Activated T-helper 9 cell treated with anti-CD3 and anti-CD28 coated beads, Interleukin-2, amount 50 U/mL, for 16 hours (primary cell): ENCODE results near the gene HAO2.
"Not testable (repeated sequence)": the region's sequence is repeated elsewhere in the genome, so short reads cannot be mapped to it uniquely, and the experiment has no call there.

Experiments
- DNase-seq: peaks from one replicate; pipeline ENCODE4 v3.0.0-alpha.2; 2020; ENCODE audit warnings: low read depth

Gene HAO2

GRCh38 chr1:119347858-119348257 lies 20.7 kb upstream of the HAO2 start:
- DNase-seq = no peak

GRCh38 chr1:119348941-119349340 lies 19.6 kb upstream of the HAO2 start:
- DNase-seq = no peak

GRCh38 chr1:119350866-119351265 lies 17.7 kb upstream of the HAO2 start:
- DNase-seq = not testable (repeated sequence)

GRCh38 chr1:119351997-119352396 lies 16.6 kb upstream of the HAO2 start:
- no peak for DNase-seq

- DNase-seq = no peak
Measured at GRCh38 chr1:119353836-119354235, 14.7 kb upstream of the HAO2 start.

GRCh38 chr1:119358636-119359035 lies 9.9 kb upstream of the HAO2 start:
- no peak for DNase-seq

GRCh38 chr1:119359730-119360129 lies 8.9 kb upstream of the HAO2 start:
- DNase-seq = no peak

- no peak for DNase-seq
Measured at GRCh38 chr1:119361205-119361604, 7.4 kb upstream of the HAO2 start.

GRCh38 chr1:119361620-119362344 lies 6.8 kb upstream of the HAO2 start:
- no peak for DNase-seq

GRCh38 chr1:119363162-119363561 lies 5.4 kb upstream of the HAO2 start:
- no peak for DNase-seq

GRCh38 chr1:119364640-119365039 lies 3.9 kb upstream of the HAO2 start:
- no peak for DNase-seq

GRCh38 chr1:119366424-119366823 lies 2.2 kb upstream of the HAO2 start:
- no peak for DNase-seq

GRCh38 chr1:119367432-119368124 lies 1.0 kb upstream of the HAO2 start:
- no peak for DNase-seq

- DNase-seq = no peak
Measured at GRCh38 chr1:119370748-119371147, 2.2 kb downstream of the HAO2 start.

GRCh38 chr1:119371815-119372214 lies 3.2 kb downstream of the HAO2 start:
- DNase-seq = no peak

GRCh38 chr1:119372503-119373086 lies 4.0 kb downstream of the HAO2 start:
- DNase-seq = no peak

- no peak for DNase-seq
Measured at GRCh38 chr1:119373465-119373864, 4.9 kb downstream of the HAO2 start.

GRCh38 chr1:119374208-119374874 lies 5.8 kb downstream of the HAO2 start:
- DNase-seq = no peak

- DNase-seq = no peak
Measured at GRCh38 chr1:119375366-119375765, 6.8 kb downstream of the HAO2 start.

GRCh38 chr1:119376594-119376993 lies 8.0 kb downstream of the HAO2 start:
- no peak for DNase-seq

GRCh38 chr1:119377594-119377993 lies 9.0 kb downstream of the HAO2 start:
- not testable (repeated sequence) for DNase-seq

GRCh38 chr1:119379117-119379516 lies 10.5 kb downstream of the HAO2 start:
- DNase-seq = no peak

GRCh38 chr1:119380304-119380703 lies 11.7 kb downstream of the HAO2 start:
- DNase-seq = no peak
